NCI-H1417 treated with DMSO at 0.1 percent for 48 hours (cell line): ENCODE results near the gene HTR3A.
"Not testable (repeated sequence)": the region's sequence is repeated elsewhere in the genome, so short reads cannot be mapped to it uniquely, and the experiment has no call there.

Source experiments
- DNase-seq: peaks from one replicate; lab custom pipeline; 2025; lab: John Stamatoyannopoulos, UW

The HTR3A gene

DNA sequence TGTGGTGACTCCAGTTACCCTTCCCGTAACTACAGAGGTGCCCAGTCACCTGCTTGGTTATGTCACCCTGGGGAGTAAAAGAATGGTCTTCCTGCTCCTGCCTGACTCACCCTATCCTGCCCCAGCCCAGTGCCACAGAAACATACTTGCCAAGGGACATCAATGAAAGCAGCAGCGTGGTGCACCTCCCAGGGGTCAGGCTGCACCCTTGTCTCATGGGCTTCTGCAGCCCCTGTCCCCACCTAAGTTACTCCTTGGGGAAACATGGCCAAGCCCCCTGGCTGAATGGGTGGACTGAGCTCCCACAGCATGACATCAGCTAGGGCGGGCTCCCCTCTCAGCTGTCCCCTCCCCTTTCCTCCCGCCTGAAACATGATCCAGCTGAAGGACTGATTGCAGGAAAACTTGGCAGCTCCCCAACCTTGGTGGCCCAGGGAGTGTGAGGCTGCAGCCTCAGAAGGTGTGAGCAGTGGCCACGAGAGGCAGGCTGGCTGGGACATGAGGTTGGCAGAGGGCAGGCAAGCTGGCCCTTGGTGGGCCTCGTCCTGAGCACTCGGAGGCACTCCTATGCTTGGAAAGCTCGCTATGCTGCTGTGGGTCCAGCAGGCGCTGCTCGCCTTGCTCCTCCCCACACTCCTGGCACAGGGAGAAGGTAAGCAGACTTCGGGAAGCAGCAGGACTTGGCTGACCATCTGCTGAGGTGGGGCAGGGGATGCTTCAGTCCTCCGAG, at the start of gene HTR3A:
Gene HTR3A (plus strand): TSS at position 368 of the 730 bp plus-strand sequence. CDS start 218 bp downstream, at position 586.
- DNase-seq: peak; percentile 58

DNA sequence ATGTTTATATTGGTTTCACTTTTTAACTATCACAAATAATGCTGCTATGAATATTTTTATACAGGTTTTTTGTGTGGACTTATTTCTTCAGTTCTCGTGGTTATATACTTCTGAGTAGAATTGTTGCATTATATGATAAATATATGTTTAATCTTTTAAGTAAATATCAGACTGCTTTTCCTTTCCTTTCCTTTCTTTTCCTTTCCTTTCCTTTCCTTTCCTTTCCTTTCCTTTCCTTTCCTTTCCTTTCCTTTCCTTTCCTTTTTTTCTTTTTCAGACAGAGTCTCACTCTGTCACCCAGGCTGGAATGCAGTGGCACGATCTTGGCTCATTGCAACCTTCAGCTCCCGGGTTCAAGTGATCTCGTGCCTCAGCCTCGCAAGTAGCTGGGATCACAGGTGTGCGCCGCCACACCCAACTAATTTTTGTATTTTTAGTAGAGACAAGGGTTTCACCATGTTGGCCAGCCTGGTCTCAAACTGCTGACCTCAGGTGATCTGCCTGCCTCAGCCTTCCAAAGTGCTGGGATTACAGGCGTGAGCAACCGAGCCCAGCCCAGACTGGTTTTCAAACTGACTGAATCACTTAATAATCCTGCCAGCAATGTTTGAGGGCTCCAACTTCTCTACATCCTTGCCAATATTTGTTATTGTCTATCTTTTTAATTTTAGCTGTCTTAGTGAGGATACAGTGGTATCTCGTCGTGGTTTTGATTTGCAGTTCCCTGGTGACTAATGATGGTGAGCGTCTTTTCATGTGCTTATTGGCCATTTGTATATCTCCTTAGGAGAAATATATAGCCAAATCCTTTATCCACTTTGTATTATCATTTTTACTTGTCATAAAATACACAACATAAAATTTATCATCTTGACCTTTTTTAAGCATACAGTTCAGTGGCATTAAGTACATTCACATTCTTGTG, 48.4 kb upstream of the HTR3A start:
- no peak for DNase-seq

DNA sequence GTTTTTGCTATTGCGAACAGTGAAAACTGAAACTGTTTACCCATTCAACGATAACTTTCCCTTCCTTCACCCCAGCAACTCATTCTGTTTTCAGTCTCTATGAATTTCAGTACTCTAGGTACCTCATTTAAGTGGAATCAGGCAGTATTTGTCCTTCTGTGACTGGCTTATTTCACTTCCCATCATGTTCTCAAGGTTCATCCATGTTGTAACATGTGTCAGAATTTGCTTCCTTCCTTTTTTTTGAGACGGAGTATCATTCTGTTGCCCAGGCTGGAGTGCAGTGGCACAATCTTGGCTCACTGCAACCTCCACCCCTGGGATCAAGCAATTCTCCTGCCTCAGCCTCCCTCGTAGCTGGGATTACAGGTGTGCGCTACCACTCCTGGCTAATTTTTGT, 46.6 kb upstream of the HTR3A start:
- DNase-seq: no peak

DNA sequence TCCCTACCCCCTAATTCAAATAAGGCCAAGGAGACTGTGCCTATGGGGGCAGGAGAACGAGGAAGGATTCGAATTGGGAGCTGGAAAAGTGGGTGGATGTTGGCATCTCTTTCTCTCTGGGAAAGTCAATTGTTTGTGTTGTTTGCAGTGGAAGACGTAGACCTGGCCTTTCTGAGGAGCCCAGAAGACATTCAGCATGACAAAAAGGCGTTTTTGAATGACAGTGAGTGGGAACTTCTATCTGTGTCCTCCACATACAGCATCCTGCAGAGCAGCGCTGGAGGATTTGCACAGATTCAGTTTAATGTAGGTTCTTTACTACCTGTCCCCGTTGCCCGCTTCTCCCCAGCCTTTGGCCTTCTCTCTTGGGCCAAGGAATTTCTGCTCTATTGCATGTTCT, 42.1 kb upstream of the HTR3A start:
- no peak for DNase-seq

DNA sequence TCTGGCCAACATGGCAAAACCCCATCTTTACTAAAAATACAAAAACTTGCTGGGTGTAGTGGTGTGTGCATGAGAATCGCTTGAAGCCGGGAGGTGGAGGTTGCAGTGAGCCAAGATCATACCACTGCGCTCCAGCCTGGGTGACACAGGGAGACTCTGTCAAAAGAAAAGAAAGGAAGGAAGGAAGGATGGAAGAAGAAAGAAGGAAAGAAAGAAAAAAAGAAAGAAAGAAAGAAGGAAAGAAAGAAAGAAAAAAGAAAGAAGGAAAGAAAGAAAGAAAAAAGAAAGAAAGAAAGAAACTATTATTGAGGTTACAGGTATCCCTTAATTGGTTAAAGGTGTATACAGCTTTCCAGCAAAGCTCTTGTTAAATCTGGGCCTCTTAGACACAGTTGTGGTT, 40.7 kb upstream of the HTR3A start:
- DNase-seq: not testable (repeated sequence)

DNA sequence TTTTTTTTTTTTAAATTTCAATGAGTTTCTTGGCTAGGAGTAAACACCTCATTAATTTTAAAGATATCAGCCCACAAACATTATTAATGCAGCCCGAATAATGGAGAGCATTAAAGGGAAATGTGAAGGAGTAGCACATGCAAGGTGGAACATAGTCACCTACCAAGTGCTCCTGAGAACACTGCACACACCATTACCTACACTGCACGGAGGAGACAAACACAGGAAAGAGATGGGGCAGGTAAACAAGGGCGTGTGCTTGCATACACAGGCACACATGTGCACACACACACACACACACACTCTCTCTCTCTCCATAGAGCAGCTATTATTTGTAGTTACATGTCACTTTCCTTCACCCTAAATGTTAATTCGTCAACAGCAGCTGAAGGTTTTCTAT, 40.1 kb upstream of the HTR3A start:
- DNase-seq: no peak

DNA sequence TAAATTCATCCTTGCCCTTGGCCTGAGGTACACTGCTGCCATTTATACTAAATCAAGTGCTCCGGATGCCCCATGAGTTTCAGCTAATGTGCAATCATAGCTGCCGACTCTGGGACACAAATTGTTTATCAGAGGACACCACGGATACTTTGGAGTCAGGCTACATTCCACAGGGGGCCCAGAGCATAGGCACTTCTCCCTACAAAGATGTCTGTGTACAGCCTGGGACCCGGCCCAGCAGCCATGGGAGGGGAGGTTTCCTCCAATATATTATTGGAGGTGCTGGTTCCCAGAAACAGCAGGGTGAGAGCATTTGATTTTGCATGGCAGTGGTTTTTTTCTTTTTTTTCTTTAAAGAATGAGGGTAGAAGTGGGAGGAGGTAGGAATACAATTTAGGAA, 39.0 kb upstream of the HTR3A start:
- DNase-seq: no peak

DNA sequence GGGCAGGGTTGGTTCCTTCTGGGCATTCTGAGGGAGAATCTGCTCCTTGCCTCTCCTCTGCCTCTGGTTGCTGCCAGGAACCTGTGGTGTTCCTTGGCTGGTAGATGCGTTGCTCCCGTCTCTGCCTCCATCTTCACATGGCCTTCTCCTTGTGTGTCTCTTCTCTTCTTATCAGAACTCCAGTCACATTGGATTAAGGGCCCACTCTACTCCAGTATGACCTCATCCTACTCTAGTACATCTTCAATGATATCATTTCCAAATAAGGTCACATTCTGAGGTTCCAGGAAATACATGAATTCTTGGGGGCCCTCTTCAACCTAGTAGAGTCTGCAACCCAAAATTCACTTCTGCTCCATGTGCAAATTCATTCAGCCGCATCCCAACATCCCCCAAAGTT, 37.0 kb upstream of the HTR3A start:
- no peak for DNase-seq

DNA sequence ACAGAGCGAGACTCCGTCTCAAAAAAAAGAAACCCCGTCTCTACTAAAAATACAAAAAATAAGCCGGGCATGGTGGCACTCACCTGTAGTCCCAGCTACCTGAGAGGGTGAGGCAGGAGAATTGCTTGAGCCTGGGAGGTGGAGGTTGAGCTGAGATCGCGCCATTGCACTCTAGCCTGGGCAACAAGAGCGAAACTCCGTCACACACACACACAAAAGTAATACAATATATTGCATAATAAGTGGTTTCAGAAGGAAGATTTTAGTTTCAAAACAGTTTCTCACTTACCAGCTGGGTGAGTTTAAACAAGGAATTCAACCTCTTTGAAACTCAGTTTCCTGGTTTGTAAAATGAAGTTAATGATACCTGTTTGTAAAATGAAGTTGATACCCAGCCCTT, 32.7 kb upstream of the HTR3A start:
- no peak for DNase-seq

DNA sequence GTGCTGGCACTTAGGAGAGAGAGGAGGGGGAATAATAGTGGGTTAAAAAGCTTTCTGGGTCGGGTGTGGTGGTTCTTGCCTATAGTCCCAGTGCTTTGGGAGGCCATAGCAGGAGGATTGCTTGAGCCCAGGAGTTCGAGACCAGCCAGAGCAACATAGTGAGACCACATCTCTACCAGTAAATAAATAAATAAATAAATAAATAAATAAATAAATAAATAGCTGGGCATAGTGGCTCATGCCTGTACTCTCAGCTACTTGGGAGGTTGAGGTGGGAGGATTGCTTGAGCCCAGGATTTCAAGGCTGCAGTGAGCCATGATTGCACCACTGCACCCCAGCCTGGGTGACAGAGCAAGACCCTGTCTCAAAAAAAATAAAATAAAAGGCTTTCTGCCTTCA, 28.7 kb upstream of the HTR3A start:
- DNase-seq: not testable (repeated sequence)

DNA sequence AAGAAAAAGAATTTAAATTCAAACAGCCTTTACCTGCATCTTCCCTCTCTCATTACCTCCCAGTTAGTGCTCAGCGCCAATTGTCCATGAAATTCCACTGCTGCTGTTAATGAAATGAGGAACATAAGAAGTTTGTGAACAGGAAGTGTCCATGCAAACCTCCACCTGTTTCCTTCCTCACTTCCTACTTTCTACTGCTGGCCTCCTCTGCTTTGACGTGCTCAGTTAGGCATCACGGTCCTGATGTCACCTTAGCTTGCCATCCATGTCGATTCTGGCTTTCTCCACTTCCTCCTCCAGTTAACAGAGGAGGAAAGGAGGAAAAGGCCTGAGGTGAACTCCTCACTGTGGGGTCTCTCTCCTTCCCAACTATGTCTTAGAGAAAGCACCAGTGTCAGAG, 26.9 kb upstream of the HTR3A start:
- DNase-seq: no peak

DNA sequence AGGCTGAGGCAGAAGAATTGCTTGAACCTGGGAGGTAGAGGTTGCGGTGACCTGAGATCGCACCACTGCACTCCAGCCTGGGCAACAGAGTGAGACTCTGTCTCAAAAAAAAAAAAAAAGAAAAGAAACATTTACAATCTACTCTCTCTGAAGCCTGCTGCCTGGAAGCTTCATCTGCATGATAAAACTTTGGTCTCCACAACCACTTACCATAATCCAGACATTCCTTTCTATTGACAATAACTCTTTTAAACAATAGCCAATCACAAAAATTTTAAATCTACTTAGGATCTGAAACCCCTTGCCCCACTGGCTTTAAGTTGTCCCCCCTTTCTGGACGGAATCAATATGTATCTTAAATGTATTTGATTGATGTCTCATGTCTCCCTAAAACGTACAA, 25.0 kb upstream of the HTR3A start:
- DNase-seq: no peak

DNA sequence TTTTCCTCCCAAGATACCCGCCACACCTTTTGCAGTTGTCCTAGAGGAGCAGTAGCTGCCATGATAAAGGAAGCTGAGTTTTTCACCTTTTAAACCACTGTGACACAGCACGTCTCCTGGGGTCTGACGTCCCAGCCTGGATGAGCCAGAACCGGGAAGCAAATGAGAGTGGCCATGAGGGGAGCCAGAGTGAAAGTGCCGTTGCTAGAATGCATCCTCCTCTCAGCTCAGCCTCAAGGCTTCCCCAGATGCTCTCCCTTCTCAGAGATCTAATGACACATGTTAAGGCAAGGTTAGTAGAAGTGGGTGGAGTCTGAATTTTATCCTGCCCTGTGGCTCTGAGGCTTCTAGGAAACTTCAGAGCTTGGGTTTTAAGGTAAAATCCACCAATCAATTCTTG, 23.4 kb upstream of the HTR3A start:
- no peak for DNase-seq

DNA sequence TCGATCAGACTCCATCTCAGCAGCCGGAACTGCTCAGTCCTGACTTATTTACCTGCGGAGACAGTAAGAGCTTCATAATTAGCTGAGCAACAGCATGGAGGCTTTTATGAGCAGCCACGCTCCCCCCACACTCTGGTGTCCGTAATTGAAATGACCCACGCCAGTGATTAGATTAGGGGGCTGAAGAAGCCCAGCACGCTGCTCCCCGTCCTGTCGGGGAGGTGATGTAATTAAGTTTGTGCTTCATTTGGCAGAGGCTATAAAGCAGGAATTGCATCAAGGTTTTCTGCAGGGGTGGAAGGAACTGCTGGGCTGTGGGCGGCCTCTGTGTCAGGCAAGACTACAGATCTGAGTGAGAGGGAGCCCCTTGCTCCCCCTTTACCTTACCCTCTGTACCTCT, 22.8 kb upstream of the HTR3A start:
- DNase-seq: no peak

DNA sequence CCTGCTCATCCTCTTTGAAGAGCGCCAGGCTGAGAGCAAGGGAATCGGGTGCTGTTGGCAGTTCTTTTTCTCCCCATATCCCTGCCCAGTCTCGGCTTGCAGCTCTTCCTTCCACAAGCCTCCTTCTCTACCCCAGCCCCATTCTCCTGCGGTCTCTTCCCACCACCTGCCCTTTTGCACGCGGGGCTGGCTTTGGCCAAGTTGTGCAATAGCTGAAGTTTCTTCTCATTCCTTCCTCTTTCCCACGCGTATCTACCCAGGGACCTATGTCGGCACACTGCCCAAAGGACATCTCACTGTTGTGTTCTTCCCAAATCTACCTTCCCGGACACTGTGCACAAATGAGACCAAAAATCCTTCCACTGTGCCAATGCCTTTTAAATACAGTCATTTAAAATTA, 22.3 kb upstream of the HTR3A start:
- no peak for DNase-seq

DNA sequence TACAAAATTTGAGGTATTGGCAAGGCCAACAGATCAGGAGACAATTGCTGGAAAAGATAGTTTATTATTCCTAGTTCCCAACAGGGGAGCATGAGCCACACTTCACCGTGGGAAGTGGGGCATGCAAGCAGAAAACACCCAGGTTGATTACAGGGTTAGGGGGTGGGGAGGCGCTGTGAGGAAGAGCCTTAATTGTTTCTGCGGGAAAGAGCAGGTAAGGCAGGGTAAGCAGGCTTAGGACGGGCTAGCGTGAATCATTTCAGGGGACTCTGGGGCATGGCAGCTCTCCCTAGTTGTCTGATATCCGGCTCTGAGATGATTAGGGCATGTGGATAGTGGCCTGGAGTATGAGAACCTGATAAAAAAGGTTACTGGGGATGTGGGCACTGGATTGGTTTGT, 20.7 kb upstream of the HTR3A start:
- DNase-seq: no peak

DNA sequence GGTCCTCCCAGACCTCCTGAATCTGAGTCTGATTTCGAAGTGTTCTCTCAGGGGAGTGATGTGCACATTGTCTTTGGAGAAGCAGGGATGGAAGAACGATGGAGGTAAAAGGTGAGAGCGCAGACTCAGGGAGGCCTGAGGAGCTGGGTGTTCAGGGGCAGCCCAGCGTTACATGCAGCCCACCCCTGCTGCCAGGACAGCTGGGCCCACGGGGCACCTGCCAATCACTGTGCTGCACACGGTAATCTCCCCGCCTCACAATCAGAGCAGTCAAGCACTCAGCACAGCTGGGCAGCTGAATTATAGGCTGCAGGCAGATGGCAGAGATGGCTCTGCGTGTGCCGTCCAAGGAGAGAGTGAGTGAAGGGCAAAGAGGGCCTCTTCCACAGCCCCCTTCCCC, 17.9 kb upstream of the HTR3A start:
- no peak for DNase-seq

DNA sequence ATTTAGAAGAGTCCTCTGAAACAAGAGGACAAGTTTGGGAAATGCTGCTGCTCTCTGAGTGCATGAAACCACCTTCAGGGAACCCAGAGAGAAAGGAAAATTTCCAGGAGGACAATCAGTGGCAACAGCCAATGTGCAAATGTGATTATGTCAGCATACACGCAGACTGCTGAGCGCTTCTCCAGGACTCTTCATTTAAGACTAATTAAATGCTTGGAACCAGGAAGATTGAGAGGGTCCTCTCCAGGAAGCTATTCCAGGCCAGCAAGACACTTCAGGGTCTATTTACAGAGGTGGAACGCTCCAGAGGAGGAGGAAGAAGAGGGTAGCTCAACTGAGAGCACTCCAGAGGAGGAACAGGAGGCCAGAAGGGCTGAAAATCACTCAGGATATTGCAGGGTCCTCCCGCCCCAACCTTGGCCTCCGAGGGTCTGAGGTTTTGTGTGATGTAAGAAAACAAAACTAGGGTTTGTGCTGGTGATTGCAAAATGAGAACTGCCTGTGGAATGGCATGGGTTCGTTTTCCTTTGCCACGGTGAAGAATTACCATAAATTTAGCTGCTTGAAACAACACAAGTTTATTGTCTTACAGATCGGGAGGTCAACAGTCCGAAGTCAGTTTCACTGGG, 14.1 kb upstream of the HTR3A start:
- DNase-seq: no peak

DNA sequence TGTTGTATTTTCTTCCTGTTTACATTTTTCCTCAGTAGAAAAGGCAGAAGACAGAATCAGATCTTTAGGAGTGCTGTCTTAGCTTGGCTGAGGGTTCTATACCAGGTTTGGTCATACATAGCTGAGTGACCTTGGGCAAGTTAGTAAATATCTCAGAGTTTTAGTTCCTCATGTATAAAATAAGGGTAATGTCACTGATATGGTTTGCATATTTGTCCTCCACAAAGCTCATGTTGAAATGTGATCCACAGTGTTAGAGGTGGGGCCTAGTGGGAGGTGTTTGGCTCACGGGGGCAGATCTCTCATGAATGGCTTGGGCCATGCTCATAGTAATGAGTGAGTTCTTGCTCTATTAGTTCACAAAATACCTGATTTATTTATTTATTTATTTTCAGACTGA, 7.5 kb upstream of the HTR3A start:
- no peak for DNase-seq

DNA sequence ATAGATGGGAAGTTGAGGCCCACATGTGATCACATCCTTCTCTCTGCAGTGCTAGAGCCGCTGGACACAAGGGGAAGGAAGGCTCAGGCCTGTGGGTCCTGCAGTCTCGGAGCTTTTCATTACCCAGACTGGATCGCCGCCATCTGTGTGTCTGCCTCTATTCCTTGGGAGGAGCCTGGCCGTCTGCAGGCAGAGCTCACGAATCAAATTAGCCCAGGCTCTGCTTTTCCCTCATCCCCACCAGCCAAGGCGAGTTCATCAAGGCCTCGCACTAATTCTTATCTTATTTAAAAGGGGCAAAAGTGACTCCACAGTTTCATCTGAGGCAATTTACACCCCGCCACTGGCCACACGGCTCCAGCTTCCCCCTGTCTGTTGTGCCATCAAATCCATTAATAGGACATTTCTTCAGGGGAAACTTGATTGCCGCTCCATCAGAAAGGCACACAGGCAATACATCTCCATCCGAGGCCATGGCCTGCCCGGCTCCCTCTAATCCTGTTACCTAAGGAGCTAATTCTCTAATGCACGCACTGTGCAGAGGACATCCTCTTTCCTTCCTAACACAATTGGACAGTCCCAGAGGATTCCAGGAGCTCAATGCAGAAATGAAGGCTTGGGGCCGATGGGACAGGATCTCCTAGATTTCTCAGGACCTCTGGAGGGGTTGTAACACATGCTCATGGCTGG, 3.3 kb upstream of the HTR3A start:
- DNase-seq: no peak

DNA sequence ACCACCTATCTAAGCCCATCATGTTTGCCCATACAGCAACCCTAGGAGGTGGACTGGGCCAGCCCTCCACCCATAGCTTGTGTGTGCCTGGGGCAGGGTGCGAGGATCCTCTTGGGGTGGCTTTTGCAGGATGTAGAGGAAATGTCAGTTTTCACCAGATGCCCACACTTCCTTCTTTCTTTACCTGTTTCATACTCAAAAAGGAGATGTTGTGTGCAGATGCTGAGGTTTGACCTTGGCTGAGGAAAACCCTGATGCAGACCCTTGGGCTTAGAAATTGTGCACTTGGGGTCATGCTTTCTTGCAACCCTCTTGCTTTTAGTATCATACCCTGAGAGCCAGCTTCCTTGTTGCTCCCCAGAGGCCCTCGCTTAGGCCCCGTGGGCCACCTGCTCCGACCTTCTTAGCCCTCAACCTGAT, 2.2 kb downstream of the HTR3A start:
- DNase-seq: no peak

DNA sequence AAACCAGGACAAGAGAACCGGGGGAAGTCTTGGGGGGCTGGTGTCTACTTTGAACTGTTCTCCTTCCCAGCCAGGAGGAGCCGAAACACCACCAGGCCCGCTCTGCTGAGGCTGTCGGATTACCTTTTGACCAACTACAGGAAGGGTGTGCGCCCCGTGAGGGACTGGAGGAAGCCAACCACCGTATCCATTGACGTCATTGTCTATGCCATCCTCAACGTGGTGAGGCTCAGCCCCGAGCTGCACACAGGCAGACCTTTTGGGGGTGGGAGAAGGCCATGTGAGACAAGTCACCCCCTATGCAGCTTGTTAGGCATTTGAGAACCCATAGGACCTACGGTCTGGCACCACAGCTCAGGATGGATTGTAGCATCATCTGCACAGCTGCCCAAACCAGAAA, 2.8 kb downstream of the HTR3A start:
- DNase-seq: no peak
